ENCODE data around the gene RBPMS2. TPM values are rescaled to one million over a fixed set of nuclear protein-coding genes. Genes with fewer than 3 reads are reported as not detected.
"Not testable (repeated sequence)": the region's sequence is repeated elsewhere in the genome, so short reads cannot be mapped to it uniquely, and the experiment has no call there.

RBPMS2 gene
- total RNA-seq, 1 donor from 2014 or later = 19.7 TPM

DNA sequence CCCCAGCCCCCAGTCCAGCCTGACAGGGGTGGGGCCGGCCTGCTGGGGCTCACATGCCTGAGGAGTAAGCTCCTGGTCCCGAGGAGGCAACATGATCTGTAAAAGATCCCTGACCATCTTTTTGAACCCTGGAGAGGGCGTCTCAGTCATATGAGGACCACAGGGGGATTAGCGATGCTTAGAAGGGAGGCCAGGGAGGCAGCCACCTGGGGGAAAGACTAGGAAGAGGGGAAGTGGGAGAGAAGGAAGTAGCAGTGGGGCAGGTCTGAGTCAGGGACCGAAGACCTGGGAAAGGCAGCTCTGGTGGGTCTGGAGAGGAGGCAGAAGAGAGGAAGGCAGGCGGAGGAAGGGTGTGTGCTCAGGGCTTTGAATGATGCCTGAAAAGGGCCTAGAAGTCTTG, 31.1 kb upstream of the RBPMS2 start:
- DNase-seq (ENCODE audit: extremely low spot score, unreplicated experiment) = no peak
- Mint-ChIP-seq H3K27ac (peak overlapping the region; percentile 30), H3K4me3 (no peak overlapping the region), H3K4me1 (ENCODE audit: unreplicated experiment) (peaks cover 36% of the 10 kb centered on the region), H3K9me3 (no peaks in the 10 kb centered on the region), H3K27me3 (peaks cover 3% of the 10 kb centered on the region), H3K36me3 (no peaks in the 10 kb centered on the region)
- TF ChIP-seq, protein P1, sequence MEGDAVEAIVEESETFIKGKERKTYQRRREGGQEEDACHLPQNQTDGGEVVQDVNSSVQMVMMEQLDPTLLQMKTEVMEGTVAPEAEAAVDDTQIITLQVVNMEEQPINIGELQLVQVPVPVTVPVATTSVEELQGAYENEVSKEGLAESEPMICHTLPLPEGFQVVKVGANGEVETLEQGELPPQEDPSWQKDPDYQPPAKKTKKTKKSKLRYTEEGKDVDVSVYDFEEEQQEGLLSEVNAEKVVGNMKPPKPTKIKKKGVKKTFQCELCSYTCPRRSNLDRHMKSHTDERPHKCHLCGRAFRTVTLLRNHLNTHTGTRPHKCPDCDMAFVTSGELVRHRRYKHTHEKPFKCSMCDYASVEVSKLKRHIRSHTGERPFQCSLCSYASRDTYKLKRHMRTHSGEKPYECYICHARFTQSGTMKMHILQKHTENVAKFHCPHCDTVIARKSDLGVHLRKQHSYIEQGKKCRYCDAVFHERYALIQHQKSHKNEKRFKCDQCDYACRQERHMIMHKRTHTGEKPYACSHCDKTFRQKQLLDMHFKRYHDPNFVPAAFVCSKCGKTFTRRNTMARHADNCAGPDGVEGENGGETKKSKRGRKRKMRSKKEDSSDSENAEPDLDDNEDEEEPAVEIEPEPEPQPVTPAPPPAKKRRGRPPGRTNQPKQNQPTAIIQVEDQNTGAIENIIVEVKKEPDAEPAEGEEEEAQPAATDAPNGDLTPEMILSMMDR (conservative IDR thresholded peaks at IDR 0.05) = no peak

DNA sequence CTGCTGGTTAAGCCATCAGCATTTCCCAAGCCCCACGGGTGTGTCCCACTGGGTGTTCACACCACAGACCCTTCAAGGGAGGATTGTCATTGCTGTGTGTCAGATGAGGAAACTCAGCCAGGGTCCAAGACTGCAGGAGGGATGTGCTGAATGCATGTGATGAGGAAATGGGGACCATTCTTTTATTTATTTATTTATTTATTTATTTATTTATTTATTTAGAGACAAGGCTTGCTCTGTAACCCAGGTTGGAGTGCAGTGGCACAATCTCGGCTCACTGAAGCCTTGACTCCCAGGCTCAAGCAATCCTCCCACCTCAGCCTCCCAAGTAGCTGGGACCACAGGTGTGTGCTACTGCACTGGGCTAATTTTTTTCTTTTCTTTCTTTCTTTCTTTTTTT, 29.2 kb upstream of the RBPMS2 start:
- TF ChIP-seq, protein P1 (conservative IDR thresholded peaks at IDR 0.05) = no peak
- H3K4me1 Mint-ChIP-seq (ENCODE audit: unreplicated experiment) = peaks cover 25% of the 10 kb centered on the region
- H3K27me3 Mint-ChIP-seq = no peaks in the 10 kb centered on the region
- H3K9me3 Mint-ChIP-seq = no peaks in the 10 kb centered on the region
- H3K4me3 Mint-ChIP-seq = no peak overlapping the region
- H3K27ac Mint-ChIP-seq = no peak overlapping the region
- DNase-seq (ENCODE audit: extremely low spot score, unreplicated experiment) = no peak
- H3K36me3 Mint-ChIP-seq = no peaks in the 10 kb centered on the region

DNA sequence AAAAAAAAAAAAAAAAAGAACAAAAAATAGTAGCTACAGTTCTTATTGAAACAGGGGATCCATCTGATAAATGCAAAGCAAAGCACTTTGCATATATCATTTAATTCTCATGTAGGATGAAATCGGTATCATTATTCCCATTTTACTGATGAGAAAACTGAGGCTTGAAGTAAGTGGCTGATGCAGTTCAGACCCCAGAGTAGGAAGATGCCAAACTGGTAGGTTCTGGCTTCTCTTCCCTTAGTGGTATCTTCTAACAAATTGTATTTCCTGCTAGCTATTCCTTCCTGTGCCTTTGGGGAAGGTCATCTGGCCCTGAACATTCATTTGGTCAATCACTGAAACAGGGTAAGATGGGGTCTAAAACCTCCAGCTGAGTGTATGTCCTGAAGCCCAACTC, 28.1 kb upstream of the RBPMS2 start:
- H3K36me3 Mint-ChIP-seq = no peaks in the 10 kb centered on the region
- DNase-seq (ENCODE audit: extremely low spot score, unreplicated experiment) = no peak
- no peak overlapping the region for H3K4me3 Mint-ChIP-seq
- H3K9me3 Mint-ChIP-seq = no peaks in the 10 kb centered on the region
- H3K27me3 Mint-ChIP-seq = no peaks in the 10 kb centered on the region
- H3K27ac Mint-ChIP-seq = no peak overlapping the region
- TF ChIP-seq, protein P1 (conservative IDR thresholded peaks at IDR 0.05) = no peak
- H3K4me1 Mint-ChIP-seq (ENCODE audit: unreplicated experiment) = peaks cover 18% of the 10 kb centered on the region

- Mint-ChIP-seq H3K4me3 (no peak overlapping the region), H3K27ac (no peak overlapping the region), H3K9me3 (no peaks in the 10 kb centered on the region)
These were observed 25.1 kb upstream of the RBPMS2 start for GRCh38 chr15:64800476-64800875.

DNA sequence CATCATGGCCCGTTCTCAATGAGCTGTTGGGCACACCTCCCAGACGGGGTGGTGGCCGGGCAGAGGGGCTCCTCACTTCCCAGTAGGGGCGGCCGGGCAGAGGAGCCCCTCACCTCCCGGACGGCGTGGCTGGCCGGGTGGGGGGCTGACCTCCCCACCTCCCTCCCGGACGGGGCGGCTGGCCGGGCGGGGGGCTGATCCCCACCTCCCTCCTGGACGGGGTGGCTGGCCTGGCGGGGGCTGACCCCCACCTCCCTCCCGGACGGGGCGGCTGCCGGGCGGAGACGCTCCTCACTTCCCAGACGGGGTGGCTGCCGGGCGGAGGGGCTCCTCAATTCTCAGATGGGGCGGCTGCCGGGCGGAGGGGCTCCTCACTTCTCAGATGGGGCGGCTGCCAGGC, 23.5 kb upstream of the RBPMS2 start:
- H3K27me3 Mint-ChIP-seq; DNase-seq (ENCODE audit: extremely low spot score, unreplicated experiment); H3K27ac Mint-ChIP-seq; H3K4me1 Mint-ChIP-seq (ENCODE audit: unreplicated experiment); H3K4me3 Mint-ChIP-seq; H3K36me3 Mint-ChIP-seq; H3K9me3 Mint-ChIP-seq: not testable (repeated sequence)

More at GRCh38 chr15:64800476-64800875, 25.1 kb upstream of the RBPMS2 start:
- TF ChIP-seq, protein P1 (conservative IDR thresholded peaks at IDR 0.05) = no peak
- Mint-ChIP-seq H3K27me3 (no peaks in the 10 kb centered on the region), H3K4me1 (ENCODE audit: unreplicated experiment) (peaks cover 8% of the 10 kb centered on the region), H3K36me3 (no peaks in the 10 kb centered on the region)
- DNase-seq (ENCODE audit: extremely low spot score, unreplicated experiment) = no peak

GRCh38 chr15:64795921-64796320, 20.5 kb upstream of the RBPMS2 start:
- not testable (repeated sequence) for H3K27me3 Mint-ChIP-seq; H3K4me3 Mint-ChIP-seq; H3K9me3 Mint-ChIP-seq; DNase-seq (ENCODE audit: extremely low spot score, unreplicated experiment); H3K36me3 Mint-ChIP-seq; H3K4me1 Mint-ChIP-seq (ENCODE audit: unreplicated experiment); H3K27ac Mint-ChIP-seq

- not testable (repeated sequence) for H3K27ac Mint-ChIP-seq; DNase-seq (ENCODE audit: extremely low spot score, unreplicated experiment); H3K27me3 Mint-ChIP-seq; H3K4me1 Mint-ChIP-seq (ENCODE audit: unreplicated experiment); H3K36me3 Mint-ChIP-seq; H3K4me3 Mint-ChIP-seq; H3K9me3 Mint-ChIP-seq
These were observed 19.9 kb upstream of the RBPMS2 start for GRCh38 chr15:64795299-64795698.

Data from type B pancreatic cell (in vitro differentiated cells).